Ishikawa (cell line): ENCODE results near the gene SH3GL1.

Source experiments
- CEBPB ChIP-seq: IDR thresholded peaks from 2 replicates; pipeline ENCODE4 v1.6.1; 2012
- CREB1 ChIP-seq: IDR thresholded peaks from 2 replicates; pipeline ENCODE4 v1.6.1; 2012; ENCODE audit warnings: low read depth
- EGR1 ChIP-seq: IDR thresholded peaks from 2 replicates; pipeline ENCODE4 v1.6.1; 2012
- EP300 ChIP-seq: IDR thresholded peaks from 2 replicates; pipeline ENCODE4 v1.6.1; 2012; ENCODE audit warnings: borderline replicate concordance
- FOXM1 ChIP-seq: IDR thresholded peaks from 2 replicates; pipeline ENCODE4 v1.6.1; 2012; ENCODE audit warnings: low read depth, borderline replicate concordance
- MAX ChIP-seq: IDR thresholded peaks from 2 replicates; pipeline ENCODE4 v1.6.1; 2012
- NFIC ChIP-seq: IDR thresholded peaks from 2 replicates; pipeline ENCODE4 v1.6.1; 2012
- RAD21 ChIP-seq: IDR thresholded peaks from 2 replicates; pipeline ENCODE4 v1.6.1; 2012; ENCODE audit warnings: low read depth
- REST ChIP-seq: IDR thresholded peaks from 2 replicates; pipeline ENCODE4 v1.6.1; 2012; ENCODE audit warnings: low read depth, mild to moderate bottlenecking
- TAF1 ChIP-seq: IDR thresholded peaks from 2 replicates; pipeline ENCODE4 v1.6.1; 2012; ENCODE audit warnings: low read depth, mild to moderate bottlenecking
- USF1 ChIP-seq: IDR thresholded peaks from 2 replicates; pipeline ENCODE4 v1.6.1; 2012

GRCh38 chr19:4362831-4363545 is 37.4 kb downstream of the SH3GL1 start:
- TF ChIP-seq RAD21, result peak; percentile 27; the same call in 1 of the 2 replicates
- TF ChIP-seq CREB1, result no peak
- no peak for TF ChIP-seq MAX
- TF ChIP-seq NFIC, result no peak
- TF ChIP-seq TAF1, result no peak
- no peak for TF ChIP-seq FOXM1
- TF ChIP-seq CEBPB, result no peak
- no peak for TF ChIP-seq EP300
- TF ChIP-seq EGR1, result no peak
- no peak for TF ChIP-seq USF1
- no peak for TF ChIP-seq REST
